Measurements from ENCODE around the gene NKX6-2.
"Not testable (repeated sequence)": the region's sequence is repeated elsewhere in the genome, so short reads cannot be mapped to it uniquely, and the experiment has no call there.

The NKX6-2 gene

DNA sequence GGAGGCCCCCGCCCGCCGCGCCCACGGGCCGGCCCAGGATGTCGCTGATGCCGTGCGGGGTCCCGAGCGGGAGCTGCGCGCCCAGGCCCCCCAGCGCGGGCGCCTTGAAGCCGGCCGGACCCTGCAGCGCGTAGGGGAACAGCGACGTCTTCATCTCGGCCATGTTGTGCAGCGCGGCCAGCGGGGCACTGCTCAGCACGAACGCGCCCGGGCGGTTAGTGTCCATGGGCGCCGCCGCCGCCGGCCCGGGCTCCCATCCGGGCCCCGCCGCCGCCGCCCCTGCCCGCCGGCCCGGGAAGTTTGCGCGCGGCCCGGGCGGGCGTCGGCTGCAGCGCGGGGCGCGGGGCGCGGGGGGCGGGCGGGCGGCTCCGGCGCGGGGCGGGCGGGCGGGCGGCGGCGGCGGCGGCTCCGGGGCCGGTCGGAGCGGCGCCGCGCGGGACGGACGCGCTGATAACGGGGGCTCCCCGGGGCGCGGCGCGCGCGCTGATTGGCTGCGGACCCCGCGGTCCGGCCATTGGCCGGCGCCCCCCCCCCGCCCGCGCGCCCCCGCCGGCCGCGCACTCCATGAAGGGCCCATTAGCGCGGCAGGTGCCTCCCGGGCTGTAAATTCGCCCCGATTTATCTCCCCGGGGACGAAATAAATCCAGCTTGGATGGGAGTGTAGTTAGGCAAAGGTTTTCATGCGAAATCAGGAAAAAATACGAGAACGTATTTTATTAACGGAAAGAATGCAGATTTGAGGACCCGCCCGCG, at the start of gene NKX6-2:
NKX6-2 (minus strand) TSS at position 425 of the 753 bp plus-strand sequence; CDS start at position 226, 199 bp downstream.
- no peak for DNase-seq

DNA sequence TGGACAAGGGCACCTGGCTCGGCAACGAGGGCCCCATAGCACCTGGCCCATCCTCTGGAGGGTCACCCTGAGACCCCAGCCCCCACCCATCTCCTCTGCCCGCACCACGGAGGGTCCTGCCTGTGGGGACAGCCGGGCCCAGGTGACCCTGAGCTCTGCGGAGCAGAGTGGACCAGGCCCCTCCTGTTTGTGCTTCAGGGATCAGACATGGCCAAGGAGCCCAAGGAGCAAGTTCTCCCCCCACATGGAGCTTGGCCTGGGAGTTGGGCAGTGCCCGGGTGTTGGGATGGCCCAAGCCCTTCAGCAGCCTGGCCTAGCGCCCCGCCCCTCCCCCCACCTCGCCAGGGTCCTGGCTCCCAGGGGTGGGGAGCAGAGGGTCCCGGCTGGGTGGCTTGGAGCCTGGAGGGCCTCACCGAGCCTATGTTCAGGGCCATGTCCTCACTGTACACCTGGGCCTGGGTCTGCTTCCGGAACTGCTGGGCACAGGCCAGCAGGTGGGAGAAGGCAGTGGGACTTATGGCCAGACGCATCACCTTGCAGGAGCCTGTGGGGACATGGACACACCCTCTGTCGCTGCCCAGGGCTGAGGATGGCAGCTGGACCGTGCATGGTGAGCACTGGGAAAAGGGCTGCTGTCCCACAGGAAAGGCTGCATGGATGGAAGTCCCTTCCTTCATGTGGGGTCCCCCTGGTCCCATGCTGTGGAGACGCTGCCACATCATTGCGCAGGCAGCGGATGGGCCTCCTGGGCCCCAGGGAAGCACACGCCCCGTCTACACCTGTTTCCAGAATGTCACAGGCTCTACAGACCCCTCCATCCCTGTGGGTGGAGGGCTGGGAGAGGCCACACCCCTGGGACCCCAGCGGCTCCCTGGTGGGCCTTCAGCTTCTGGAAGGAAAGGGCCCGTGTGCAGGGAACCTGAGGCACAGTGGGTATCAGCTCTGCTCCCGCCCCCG, 49.2 kb upstream of the NKX6-2 start:
- DNase-seq, result no peak

DNA sequence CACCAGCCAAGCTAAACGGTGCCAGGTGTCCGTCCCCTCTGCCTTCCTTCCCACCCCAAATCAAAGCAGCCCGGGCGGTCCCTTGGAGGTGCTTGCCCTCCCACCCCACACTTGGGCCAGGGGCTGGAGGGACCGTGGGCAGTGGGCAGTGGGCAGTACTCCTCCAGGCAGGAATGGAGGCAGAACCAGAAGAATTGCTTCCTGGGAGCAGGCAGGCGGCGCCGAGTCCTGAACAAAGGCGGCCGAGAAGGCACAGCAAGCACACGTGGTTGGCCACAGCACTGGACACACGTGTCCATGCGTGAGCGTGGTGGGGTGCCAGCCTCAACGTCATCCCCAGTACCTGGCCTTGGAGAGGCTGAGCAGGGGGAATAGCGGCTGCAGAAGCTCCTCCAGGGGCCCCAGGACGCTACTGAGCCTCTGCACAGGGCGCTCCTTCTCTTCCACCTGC, 48.4 kb upstream of the NKX6-2 start:
- no peak for DNase-seq

DNA sequence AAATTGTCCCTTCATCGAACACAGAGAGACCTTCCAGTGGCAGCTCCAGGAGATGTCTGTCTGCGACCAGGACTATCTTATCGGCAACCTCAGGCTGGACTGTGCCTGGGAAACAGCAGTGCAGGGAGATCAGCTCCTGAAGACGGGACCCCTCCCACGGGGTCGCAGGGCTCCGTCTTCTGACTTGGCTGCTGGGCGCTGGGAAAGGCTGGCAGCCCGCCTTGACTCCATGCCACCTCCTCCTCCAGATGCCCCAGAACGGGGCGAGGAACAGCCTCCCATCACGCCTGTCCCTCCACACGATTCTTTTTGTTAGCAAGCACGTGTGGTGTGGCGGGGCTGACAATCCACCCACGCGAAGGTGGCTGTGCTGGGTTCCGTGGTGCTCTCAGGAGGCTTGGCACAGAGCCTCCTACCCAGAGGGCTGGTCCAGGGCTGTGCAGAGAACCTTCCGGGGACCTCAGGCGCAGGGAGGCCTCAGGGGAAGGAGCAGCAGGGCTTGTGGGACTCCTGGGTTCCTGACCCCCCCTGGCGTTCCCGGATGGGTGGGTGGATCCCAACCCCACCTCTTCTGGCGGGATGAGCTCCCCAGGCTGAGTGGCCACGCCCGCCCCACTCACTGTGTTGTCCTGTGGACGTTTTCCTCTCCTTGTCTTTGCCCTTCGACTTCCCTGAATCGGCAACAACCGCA, 47.6 kb upstream of the NKX6-2 start:
- no peak for DNase-seq

DNA sequence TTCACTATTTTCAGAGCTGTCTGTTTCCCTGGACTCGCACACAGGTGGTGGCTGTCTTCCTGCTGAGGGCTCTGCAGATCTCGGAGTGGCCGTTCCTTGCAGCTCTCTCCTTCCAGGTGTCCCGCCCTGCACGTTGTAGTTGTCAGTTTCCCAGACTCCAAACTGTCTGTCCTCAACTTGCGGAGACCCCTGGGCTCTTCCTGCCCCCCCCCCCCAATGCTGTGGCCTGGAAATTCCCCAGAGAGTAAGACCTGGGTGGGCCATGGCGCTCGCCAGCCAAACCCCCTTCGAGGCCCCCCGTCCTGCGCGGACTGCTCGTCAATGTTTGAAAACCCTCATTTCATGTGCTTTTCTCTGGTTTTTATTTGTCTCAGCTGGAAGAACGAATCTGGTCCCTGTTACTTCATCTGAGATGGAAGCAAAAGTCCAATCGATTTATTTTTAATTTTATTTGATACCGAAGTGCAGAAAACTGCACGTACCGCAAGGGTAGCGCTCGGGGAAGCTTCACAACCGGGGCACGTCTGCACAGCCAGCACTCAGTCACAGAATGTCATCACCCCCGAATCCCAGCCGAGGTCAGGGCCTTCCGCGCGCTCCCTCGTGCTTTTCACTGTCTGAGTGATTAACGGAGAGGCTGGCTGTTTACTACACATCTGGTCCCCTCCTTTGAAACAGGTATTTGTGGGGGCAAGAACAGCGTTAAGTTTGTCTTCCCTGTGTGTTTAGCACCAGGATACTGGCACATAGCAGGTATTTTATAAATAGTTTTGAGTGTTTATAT, 46.4 kb upstream of the NKX6-2 start:
- DNase-seq, result no peak

DNA sequence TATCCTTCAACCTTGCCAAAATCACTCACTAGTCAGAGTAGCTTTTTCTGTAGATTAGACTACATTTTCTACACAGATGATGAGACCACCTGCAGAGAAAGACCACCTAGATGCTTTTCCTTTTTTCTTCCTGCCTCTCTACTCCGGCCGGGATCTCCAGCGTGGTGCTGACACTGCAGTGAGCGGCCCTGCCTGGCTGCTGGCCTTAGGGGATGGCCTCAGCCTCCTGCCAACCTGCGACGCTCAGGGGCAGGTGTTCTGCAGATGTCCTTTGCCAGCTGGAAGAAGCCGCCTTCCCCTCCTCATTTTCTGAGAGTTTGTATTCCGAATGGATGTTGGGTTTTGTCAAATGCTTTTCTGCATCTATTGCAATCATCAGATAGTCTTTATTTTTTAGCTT, 43.5 kb upstream of the NKX6-2 start:
- DNase-seq, result no peak

DNA sequence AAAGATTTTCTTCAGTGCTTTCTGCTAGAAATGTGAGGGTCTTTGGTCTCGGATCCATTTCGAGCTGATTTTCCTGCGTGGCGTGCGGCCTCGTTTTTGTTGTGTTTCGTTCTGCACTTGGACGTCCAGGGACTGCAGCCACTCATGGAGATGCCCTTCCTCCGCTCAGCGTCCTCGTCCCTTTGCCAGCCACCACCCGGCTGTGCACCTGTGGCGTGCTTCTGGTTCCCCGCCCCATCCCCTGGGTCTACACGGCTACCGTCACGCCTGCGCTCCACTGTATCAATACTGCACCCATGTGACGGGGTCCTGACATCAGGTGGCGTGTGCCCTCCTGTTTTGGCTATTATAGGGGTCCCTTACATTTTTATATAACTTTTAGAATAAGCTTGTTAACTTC, 42.7 kb upstream of the NKX6-2 start:
- DNase-seq, result no peak

DNA sequence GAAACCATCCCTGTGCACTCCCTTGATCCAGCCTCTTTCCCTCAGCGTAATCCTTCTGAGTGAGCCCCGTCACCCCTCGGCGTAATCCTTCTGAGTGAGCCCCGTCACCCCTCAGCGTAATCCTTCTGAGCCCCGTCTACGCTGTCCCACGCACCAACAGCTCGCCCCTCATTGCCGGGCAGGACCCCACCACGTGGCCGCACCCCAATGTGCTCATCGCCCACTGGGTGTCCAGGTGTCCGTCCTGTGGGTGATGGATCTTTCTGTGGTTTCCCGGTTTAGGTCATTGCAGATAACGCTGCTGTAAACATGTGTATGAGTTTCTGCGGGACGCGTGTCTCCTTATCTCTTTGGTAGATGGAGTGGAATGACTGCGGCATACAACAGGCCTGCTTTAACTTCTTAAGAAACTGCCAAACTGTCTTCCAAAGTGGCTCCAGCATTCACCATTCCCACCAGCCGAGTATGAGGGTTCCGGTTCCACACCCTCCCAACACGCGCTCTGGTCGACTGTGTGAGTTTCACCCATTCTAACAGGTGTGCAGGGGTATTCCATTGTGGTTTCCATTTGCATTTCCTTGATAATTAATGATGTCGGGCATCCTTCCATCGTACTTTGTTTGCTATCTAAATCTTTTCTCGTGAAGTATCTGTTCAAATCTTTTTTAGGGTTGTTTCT, 42.1 kb upstream of the NKX6-2 start:
- DNase-seq, result no peak

DNA sequence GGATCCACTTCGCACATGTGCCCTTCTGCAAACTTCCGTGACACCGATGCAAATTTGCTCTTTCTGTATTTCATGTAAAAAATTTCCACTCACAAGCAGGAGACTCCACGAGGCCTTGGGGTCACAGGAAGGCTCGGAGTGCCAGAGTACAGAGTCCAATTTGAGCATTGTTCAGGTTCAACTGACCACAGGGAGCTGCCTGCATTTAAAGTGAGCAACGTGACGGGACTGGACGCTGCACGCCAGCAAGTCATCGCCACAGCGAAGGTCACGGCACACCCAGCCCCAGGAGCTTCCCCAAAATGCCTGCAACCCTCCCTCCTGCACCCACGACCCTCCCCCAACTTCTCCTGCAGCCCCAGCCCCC, 41.5 kb upstream of the NKX6-2 start:
- no peak for DNase-seq

DNA sequence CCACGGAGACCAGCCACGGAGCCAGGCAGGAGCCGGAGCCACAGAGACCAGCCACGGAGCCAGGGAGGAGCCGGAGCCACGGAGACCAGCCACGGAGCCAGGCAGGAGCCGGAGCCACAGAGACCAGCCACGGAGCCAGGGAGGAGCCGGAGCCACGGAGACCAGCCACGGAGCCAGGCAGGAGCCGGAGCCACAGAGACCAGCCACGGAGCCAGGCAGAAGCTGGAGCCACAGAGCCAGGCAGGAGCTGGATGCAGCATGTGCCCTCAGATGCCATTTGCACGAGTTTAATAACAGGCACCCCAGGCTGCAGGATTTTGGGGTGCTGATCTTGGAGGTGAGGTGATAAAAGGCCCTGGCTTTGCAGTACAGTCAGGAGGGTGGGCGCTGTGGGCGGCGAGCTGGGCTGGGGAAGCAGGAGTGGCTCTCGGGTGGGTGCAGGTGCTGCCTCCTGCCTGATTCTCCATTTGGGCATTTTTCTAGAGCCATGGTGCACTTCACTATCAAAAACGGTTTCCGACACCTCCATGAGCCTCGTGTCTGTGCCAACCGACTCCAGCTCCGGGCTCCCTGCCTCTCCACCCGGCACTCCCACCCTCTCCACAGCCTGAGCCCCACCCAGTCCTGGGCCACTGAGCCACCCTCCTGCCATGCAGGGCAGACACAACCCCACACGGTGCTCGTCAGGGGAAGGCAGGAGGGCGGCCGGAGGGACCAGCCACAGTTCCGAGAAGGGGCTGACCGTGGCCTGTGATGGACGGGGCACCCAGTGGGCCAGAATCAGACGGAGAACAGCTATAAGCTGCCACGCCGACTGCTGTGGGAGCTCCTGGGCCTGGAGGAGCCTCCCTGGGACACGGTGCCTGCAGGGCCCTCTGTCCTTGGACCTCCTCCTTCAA, 40.8 kb upstream of the NKX6-2 start:
- no peak for DNase-seq

DNA sequence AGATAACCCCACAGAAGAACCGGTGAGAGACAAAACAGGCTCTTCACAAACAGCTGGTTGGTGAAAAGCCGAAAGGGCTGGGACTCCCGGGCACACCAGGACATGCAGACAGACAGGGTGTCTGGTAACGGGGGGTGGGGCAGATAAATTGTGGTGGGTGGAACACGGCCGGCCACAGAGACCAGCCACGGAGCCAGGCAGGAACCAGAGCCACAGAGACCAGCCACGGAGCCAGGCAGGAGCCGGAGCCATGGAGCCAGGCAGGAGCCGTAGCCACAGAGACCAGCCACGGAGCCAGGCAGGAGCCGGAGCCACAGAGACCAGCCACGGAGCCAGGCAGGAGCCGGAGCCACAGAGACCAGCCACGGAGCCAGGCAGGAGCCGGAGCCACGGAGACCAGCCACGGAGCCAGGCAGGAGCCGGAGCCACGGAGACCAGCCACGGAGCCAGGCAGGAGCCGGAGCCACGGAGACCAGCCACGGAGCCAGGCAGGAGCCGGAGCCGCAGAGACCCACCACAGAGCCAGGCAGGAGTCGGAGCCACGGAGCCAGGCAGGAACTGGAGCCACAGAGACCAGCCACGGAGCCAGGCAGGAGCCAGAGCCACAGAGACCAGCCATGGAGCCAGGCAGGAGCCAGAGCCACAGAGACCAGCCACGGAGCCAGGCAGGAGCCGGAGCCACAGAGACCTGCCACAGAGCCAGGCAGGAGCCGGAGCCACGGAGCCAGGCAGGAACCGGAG, 40.0 kb upstream of the NKX6-2 start:
- not testable (repeated sequence) for DNase-seq

DNA sequence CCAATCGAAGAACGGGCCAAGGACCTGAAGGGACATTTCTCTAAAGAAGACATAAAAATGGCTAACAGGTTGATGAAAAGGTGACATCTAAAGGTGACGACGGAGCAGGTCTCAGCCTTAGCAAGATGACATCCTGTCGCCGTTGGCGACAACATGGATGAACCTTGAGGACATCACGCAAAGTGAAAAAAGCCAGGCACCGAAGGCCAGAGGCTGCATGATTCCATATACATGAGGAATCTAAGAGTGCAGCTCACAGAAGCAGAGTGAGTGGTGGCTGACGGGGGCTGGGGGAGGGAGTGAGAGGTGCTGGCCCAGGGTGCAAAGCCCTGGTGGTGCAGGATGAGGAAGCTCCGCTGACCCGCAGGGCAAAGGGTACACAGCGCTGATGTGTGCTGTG, 34.1 kb upstream of the NKX6-2 start:
- DNase-seq, result no peak

DNA sequence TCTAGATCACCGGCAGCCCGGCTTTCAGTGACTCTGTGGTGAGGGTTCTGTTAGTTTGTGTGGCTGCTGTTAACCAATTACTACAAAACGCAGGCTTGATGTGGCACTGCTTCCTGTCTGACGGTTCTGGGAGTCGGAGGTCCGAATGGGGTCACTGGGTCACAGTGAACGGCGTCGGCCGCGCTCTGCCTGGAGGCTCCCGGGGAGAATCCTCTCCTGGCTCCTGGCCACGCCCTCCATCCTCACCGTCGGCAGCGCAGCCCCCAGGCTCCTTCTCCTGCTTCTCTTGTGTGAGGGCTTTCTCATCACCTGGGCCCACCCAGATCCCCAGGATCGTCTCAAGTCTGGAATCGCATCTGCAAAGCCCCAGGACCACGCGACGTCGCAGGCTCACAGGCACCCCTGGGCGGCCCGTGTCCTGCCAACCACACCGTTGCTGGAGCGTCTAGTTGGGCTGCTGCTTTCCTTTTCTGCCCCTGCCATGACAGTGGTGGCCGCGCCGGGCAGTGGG, 31.8 kb upstream of the NKX6-2 start:
- DNase-seq, result no peak

DNA sequence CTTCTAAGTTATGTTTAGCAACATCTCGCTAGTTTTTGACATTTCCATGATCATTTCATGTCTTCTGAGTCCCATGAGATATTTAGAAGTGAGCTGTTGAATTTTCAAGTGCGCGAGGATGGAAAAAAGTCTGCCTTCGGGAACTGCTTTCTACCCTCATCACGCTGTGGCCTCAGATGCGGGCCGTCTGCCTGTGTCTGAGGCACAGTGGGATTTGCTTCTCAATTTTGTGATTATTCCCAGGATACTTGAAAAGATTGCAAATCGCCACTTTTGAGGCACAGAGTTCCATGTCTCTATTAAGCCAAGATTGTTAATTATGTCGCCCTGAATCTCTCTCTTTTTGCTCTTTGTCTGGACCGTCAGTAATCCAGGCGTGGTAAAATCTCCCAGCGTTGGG, 30.8 kb upstream of the NKX6-2 start:
- DNase-seq, result no peak

DNA sequence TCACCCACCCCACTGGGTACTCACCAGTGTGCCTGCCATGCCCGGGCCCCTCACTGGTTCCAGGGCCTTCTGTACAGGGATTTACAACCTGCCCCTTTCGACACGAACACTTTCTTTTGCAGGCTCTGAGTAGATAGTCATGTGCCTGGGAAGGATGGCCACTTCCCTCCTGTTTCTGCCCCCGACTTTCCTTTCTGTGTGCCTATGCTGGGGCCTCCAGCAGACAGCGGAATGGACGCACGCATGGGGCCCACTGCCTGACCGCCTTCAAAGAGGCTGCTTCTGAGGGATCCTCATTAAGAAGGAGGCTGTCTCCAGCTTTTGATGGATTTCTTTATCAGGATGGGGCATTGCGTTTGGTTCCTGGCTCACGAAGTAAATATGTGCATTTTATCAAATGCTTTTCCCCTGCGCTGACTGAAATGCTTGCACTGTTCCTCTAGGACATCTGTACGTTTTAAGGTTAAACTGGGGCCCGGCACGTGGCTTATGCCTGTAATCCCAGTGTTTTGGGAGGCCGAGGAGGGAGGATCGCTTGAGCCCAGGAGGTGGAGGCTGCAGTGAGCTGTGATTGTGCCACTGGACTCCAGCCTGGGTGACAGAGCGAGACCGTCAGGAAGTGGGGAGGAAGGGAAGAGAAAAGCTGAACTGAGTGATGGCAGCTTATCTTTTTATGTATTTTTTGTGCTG, 29.4 kb upstream of the NKX6-2 start:
- no peak for DNase-seq

DNA sequence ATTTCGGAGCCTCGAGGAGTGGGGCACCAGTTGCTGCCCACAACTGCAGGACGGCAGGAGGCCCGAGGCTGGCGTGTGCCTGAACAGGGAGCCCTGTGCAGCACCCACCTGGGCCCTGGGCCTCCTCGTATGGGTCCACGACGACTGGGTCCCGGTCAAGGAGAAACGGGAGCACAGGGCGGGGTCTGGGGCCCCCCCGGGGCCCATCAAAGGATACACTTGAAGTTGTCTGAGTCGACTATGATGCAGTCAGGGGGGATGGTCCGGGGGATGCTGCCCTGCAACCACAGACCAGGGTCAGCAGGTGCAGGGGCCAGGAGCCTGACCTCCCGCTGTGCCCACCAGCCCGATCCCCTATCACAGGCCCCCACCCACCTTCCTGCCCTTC, 28.5 kb upstream of the NKX6-2 start:
- DNase-seq, result no peak

DNA sequence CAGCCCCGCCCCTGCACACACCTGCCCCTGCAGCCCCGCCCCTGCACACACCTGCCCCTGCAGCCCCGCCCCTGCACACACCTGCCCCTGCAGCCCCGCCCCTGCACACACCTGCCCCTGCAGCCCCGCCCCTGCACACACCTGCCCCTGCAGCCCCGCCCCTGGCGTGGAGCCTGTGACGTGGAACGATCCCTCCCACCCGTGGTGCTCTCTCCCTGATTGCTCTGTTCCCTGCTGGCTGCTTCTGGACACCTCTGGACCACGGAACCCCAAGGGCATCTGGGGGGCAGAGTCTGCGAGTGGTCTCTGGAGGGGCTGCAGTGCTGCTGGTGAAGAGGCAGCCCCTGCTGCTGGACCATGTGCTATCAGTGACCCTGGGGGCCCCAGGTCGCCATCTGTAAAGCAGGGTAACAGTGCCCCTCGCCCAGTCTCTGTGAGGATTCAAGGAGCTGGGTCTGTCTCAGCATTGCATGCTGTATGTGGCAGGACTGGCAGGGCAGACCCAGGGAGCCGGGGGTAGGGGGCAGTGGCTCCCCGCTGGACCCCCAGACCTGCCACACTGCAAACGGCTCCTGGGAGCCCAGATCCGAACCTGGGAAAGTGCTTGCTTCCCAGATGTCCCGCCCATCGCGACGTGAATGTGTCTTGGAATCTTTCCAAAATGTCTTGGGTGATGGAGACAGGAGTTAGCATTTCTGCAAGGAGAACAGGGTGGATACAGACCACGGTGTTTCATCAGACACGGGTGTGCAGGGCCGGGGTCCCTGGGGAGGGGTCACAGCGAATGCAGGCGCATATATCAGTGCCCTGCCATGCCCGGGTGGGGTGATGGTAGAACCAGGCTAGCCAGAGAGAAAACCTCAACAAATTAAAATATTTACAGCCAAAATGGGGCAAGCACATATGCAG, 27.9 kb upstream of the NKX6-2 start:
- no peak for DNase-seq

DNA sequence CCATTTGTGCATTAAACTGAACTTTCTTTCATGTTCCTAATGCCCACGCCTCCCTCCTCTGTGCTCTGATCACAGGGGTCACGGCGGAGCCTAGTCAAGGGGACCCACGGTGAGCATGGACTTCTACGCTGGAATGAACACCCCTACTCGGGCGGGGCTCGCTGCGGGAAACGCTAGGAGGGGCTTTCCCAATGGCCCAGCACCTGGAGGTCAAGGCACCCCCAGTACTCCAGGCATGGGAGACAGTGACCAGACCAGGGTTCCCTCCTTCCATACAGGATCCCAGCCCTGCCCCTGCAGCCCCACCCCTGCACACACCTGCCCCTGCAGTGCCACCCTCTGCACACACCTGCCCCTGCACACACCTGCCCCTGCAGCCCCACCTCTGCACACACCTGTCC, 27.1 kb upstream of the NKX6-2 start:
- no peak for DNase-seq
